Loucy (cell line): Measurements from ENCODE around the gene MTRF1L.

ENCODE experiments used
- EZH2phosphoT487 ChIP-seq: fragments of 200-600 bp; IDR thresholded peaks from 2 replicates; pipeline ENCODE4 v1.6.1; 2018; ENCODE audit warnings: antibody characterized with exemption, mild to moderate bottlenecking, moderate library complexity, borderline replicate concordance
- TF ChIP-seq, protein P1 (sequence below): fragments of 200-600 bp; sonication (generic); conservative IDR thresholded peaks from 2 replicates; pipeline ENCODE4 v1.5.1; 2014; ENCODE audit warnings: mild to moderate bottlenecking, antibody characterized with exemption, low read length

DNA sequence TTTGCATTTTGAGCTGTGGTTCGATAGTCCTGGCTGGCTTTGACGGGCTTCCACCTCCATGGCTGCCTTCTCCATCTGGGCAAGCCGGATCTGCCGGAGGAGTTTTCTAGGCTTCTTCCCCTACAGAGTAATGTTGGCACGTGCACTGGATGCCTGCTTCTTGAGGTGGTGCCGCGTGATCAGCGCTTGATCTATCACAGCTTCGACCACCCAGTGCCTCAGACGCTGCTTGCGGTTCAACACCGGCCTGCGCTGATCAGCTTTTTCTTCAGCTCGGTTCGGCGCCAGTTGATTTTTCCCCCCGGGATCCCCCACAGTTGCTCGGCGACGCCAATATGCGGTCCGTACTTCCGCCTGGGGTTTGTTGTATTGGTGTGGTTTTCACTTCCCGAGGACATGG is 43.2 kb downstream of the MTRF1L start:
- TF ChIP-seq, protein P1, sequence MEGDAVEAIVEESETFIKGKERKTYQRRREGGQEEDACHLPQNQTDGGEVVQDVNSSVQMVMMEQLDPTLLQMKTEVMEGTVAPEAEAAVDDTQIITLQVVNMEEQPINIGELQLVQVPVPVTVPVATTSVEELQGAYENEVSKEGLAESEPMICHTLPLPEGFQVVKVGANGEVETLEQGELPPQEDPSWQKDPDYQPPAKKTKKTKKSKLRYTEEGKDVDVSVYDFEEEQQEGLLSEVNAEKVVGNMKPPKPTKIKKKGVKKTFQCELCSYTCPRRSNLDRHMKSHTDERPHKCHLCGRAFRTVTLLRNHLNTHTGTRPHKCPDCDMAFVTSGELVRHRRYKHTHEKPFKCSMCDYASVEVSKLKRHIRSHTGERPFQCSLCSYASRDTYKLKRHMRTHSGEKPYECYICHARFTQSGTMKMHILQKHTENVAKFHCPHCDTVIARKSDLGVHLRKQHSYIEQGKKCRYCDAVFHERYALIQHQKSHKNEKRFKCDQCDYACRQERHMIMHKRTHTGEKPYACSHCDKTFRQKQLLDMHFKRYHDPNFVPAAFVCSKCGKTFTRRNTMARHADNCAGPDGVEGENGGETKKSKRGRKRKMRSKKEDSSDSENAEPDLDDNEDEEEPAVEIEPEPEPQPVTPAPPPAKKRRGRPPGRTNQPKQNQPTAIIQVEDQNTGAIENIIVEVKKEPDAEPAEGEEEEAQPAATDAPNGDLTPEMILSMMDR = no peak
- TF ChIP-seq EZH2phosphoT487 = no peak
